HEK293 (cell line): ENCODE data around the gene PRICKLE3.

Experiments
- IKZF3 ChIP-seq: fragments of 450-650 bp; IDR thresholded peaks from 2 replicates; pipeline ENCODE4 v1.5.0; 2018; ENCODE audit warnings: missing biosample characterization, mild to moderate bottlenecking, missing genetic modification characterization, moderate library complexity
- OVOL3 ChIP-seq: fragments of 450-650 bp; formaldehyde crosslinking; IDR thresholded peaks from 2 replicates; pipeline ENCODE4 v1.5.1; 2016; ENCODE audit warnings: missing biosample characterization, missing genetic modification characterization
- ZBTB7A ChIP-seq: fragments of 450-650 bp; formaldehyde crosslinking; IDR thresholded peaks from 2 replicates; pipeline ENCODE4 v1.5.1; 2016; ENCODE audit warnings: low read depth, missing biosample characterization, missing genetic modification characterization
- ZFP69B ChIP-seq: fragments of 450-650 bp; formaldehyde crosslinking; IDR thresholded peaks from 2 replicates; pipeline ENCODE4 v1.5.1; 2016; ENCODE audit warnings: missing biosample characterization, missing genetic modification characterization
- ZNF366 ChIP-seq: fragments of 450-650 bp; formaldehyde crosslinking; conservative IDR thresholded peaks from 2 replicates; pipeline ENCODE4 v1.5.1; 2016; ENCODE audit warnings: missing biosample characterization, missing genetic modification characterization
- ZNF433 ChIP-seq: fragments of 450-650 bp; formaldehyde crosslinking; IDR thresholded peaks from 2 replicates; pipeline ENCODE4 v1.5.1; 2016; ENCODE audit warnings: missing biosample characterization, missing genetic modification characterization, low read depth
- ZNF626 ChIP-seq: fragments of 450-650 bp; sonication (Bioruptor Pico); formaldehyde crosslinking; IDR thresholded peaks from 2 replicates; pipeline ENCODE4 v1.5.1; 2018; ENCODE audit warnings: missing biosample characterization, missing genetic modification characterization, inconsistent platforms
- ZNF654 ChIP-seq: fragments of 450-650 bp; formaldehyde crosslinking; IDR thresholded peaks from 2 replicates; pipeline ENCODE4 v1.5.1; 2016; ENCODE audit warnings: low read depth, missing biosample characterization, missing genetic modification characterization
- ZNF768 ChIP-seq: fragments of 450-650 bp; formaldehyde crosslinking; IDR thresholded peaks from 2 replicates; pipeline ENCODE4 v1.5.1; 2018; ENCODE audit warnings: missing biosample characterization, mild to moderate bottlenecking, missing genetic modification characterization
- TF ChIP-seq, protein P1 (sequence below): fragments of 450-650 bp; formaldehyde crosslinking; IDR thresholded peaks from 2 replicates; pipeline ENCODE4 v1.5.1; 2016; ENCODE audit warnings: missing biosample characterization, missing genetic modification characterization
- TF ChIP-seq, protein P2 (sequence below): fragments of 450-650 bp; formaldehyde crosslinking; IDR thresholded peaks from 2 replicates; pipeline ENCODE4 v1.5.1; 2017; ENCODE audit warnings: missing biosample characterization, missing genetic modification characterization
- TF ChIP-seq, protein P3 (sequence below): fragments of 450-650 bp; formaldehyde crosslinking; IDR thresholded peaks from 2 replicates; pipeline ENCODE4 v1.5.1; 2016; ENCODE audit warnings: missing biosample characterization, missing genetic modification characterization
- TF ChIP-seq, protein P4 (sequence below): fragments of 450-650 bp; formaldehyde crosslinking; IDR thresholded peaks from 2 replicates; pipeline ENCODE4 v1.5.1; 2016; ENCODE audit warnings: missing biosample characterization, missing genetic modification characterization, borderline replicate concordance
- TF ChIP-seq, protein P5 (sequence below): fragments of 450-650 bp; formaldehyde crosslinking; IDR thresholded peaks from 2 replicates; pipeline ENCODE4 v1.5.1; 2016; ENCODE audit warnings: missing biosample characterization, missing genetic modification characterization
- TF ChIP-seq, protein P6 (sequence below): fragments of 450-650 bp; formaldehyde crosslinking; IDR thresholded peaks from 2 replicates; pipeline ENCODE4 v1.5.1; 2017; ENCODE audit warnings: missing biosample characterization, missing genetic modification characterization
- TF ChIP-seq, protein P7 (sequence below): fragments of 450-650 bp; formaldehyde crosslinking; IDR thresholded peaks from 2 replicates; pipeline ENCODE4 v1.5.1; 2016; ENCODE audit warnings: missing biosample characterization, missing genetic modification characterization
- TF ChIP-seq, protein P8 (sequence below): fragments of 450-650 bp; formaldehyde crosslinking; IDR thresholded peaks from 2 replicates; pipeline ENCODE4 v1.5.1; 2016; ENCODE audit warnings: missing biosample characterization, missing genetic modification characterization

PRICKLE3 gene

DNA sequence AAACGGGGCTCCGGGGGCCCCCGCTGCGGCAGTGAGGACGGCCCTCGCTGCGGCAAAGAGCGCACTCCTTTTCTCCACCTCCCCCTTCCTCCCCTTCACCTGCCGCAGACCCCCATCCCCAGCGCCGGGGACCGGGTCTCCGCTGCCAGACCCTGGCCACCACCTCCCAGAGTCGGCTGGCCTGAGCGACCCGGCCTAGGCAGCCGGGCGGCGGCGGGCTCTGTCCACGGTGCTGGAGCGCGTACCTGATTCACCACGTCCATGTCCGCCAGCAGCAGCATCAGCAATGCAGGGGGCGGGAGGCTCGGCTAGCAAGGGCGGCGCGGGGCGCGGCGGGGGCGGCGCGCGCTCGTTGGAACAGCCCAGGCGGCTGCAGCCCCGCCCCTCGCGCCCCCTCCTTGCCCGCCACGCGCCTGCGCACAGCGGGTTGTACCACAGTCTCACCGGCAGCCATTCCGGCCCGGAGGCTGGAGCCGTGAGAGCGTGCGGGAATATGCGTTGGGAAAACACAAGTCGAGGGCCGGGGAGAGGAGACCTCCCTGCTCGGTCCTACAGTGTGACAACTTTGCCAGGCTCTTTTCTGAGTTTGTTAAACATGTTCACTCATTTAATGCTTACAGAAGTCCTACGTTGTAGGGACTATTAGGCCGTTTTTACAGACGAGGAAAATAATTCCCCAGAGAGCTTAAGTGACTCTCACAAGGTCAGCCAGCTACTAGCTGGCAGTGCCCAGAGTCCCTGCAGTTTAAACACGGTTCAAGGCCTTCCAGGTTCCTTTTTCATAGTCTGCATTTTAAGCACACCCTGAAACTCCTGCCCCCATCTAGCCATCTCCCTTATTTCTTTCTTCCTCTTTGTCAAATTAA, 14.0 kb upstream of the PRICKLE3 start, which contains the start of gene SYP (continued):
- TF ChIP-seq, protein P1, sequence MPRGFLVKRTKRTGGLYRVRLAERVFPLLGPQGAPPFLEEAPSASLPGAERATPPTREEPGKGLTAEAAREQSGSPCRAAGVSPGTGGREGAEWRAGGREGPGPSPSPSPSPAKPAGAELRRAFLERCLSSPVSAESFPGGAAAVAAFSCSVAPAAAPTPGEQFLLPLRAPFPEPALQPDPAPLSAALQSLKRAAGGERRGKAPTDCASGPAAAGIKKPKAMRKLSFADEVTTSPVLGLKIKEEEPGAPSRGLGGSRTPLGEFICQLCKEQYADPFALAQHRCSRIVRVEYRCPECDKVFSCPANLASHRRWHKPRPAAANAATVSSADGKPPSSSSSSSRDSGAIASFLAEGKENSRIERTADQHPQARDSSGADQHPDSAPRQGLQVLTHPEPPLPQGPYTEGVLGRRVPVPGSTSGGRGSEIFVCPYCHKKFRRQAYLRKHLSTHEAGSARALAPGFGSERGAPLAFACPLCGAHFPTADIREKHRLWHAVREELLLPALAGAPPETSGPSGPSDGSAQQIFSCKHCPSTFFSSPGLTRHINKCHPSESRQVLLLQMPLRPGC (tag by site-specific recombination) = no peak
- TF ChIP-seq, protein P2, sequence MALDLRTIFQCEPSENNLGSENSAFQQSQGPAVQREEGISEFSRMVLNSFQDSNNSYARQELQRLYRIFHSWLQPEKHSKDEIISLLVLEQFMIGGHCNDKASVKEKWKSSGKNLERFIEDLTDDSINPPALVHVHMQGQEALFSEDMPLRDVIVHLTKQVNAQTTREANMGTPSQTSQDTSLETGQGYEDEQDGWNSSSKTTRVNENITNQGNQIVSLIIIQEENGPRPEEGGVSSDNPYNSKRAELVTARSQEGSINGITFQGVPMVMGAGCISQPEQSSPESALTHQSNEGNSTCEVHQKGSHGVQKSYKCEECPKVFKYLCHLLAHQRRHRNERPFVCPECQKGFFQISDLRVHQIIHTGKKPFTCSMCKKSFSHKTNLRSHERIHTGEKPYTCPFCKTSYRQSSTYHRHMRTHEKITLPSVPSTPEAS (tag by site-specific recombination) = peak; percentile 60
- no peak for TF ChIP-seq ZNF433 (tag by site-specific recombination)
- no peak for TF ChIP-seq ZNF366 (tag by site-specific recombination)
- TF ChIP-seq, protein P3, sequence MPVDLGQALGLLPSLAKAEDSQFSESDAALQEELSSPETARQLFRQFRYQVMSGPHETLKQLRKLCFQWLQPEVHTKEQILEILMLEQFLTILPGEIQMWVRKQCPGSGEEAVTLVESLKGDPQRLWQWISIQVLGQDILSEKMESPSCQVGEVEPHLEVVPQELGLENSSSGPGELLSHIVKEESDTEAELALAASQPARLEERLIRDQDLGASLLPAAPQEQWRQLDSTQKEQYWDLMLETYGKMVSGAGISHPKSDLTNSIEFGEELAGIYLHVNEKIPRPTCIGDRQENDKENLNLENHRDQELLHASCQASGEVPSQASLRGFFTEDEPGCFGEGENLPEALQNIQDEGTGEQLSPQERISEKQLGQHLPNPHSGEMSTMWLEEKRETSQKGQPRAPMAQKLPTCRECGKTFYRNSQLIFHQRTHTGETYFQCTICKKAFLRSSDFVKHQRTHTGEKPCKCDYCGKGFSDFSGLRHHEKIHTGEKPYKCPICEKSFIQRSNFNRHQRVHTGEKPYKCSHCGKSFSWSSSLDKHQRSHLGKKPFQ (tag by site-specific recombination) = no peak
- TF ChIP-seq, protein P4, sequence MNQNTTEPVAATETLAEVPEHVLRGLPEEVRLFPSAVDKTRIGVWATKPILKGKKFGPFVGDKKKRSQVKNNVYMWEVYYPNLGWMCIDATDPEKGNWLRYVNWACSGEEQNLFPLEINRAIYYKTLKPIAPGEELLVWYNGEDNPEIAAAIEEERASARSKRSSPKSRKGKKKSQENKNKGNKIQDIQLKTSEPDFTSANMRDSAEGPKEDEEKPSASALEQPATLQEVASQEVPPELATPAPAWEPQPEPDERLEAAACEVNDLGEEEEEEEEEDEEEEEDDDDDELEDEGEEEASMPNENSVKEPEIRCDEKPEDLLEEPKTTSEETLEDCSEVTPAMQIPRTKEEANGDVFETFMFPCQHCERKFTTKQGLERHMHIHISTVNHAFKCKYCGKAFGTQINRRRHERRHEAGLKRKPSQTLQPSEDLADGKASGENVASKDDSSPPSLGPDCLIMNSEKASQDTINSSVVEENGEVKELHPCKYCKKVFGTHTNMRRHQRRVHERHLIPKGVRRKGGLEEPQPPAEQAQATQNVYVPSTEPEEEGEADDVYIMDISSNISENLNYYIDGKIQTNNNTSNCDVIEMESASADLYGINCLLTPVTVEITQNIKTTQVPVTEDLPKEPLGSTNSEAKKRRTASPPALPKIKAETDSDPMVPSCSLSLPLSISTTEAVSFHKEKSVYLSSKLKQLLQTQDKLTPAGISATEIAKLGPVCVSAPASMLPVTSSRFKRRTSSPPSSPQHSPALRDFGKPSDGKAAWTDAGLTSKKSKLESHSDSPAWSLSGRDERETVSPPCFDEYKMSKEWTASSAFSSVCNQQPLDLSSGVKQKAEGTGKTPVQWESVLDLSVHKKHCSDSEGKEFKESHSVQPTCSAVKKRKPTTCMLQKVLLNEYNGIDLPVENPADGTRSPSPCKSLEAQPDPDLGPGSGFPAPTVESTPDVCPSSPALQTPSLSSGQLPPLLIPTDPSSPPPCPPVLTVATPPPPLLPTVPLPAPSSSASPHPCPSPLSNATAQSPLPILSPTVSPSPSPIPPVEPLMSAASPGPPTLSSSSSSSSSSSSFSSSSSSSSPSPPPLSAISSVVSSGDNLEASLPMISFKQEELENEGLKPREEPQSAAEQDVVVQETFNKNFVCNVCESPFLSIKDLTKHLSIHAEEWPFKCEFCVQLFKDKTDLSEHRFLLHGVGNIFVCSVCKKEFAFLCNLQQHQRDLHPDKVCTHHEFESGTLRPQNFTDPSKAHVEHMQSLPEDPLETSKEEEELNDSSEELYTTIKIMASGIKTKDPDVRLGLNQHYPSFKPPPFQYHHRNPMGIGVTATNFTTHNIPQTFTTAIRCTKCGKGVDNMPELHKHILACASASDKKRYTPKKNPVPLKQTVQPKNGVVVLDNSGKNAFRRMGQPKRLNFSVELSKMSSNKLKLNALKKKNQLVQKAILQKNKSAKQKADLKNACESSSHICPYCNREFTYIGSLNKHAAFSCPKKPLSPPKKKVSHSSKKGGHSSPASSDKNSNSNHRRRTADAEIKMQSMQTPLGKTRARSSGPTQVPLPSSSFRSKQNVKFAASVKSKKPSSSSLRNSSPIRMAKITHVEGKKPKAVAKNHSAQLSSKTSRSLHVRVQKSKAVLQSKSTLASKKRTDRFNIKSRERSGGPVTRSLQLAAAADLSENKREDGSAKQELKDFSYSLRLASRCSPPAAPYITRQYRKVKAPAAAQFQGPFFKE (tag by site-specific recombination) = no peak
- TF ChIP-seq ZNF654 = no peak
- TF ChIP-seq, protein P5, sequence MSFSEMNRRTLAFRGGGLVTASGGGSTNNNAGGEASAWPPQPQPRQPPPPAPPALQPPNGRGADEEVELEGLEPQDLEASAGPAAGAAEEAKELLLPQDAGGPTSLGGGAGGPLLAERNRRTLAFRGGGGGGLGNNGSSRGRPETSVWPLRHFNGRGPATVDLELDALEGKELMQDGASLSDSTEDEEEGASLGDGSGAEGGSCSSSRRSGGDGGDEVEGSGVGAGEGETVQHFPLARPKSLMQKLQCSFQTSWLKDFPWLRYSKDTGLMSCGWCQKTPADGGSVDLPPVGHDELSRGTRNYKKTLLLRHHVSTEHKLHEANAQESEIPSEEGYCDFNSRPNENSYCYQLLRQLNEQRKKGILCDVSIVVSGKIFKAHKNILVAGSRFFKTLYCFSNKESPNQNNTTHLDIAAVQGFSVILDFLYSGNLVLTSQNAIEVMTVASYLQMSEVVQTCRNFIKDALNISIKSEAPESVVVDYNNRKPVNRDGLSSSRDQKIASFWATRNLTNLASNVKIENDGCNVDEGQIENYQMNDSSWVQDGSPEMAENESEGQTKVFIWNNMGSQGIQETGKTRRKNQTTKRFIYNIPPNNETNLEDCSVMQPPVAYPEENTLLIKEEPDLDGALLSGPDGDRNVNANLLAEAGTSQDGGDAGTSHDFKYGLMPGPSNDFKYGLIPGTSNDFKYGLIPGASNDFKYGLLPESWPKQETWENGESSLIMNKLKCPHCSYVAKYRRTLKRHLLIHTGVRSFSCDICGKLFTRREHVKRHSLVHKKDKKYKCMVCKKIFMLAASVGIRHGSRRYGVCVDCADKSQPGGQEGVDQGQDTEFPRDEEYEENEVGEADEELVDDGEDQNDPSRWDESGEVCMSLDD (tag by site-specific recombination) = peak; percentile 30; the same call in 1 of the 2 replicates
- TF ChIP-seq, protein P6, sequence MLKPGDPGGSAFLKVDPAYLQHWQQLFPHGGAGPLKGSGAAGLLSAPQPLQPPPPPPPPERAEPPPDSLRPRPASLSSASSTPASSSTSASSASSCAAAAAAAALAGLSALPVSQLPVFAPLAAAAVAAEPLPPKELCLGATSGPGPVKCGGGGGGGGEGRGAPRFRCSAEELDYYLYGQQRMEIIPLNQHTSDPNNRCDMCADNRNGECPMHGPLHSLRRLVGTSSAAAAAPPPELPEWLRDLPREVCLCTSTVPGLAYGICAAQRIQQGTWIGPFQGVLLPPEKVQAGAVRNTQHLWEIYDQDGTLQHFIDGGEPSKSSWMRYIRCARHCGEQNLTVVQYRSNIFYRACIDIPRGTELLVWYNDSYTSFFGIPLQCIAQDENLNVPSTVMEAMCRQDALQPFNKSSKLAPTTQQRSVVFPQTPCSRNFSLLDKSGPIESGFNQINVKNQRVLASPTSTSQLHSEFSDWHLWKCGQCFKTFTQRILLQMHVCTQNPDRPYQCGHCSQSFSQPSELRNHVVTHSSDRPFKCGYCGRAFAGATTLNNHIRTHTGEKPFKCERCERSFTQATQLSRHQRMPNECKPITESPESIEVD = no peak
- no peak for TF ChIP-seq ZNF768 (tag by site-specific recombination)
- TF ChIP-seq, protein P7, sequence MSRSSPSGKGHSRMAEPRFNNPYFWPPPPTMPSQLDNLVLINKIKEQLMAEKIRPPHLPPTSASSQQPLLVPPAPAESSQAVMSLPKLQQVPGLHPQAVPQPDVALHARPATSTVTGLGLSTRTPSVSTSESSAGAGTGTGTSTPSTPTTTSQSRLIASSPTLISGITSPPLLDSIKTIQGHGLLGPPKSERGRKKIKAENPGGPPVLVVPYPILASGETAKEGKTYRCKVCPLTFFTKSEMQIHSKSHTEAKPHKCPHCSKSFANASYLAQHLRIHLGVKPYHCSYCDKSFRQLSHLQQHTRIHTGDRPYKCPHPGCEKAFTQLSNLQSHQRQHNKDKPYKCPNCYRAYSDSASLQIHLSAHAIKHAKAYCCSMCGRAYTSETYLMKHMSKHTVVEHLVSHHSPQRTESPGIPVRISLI (tag by site-specific recombination) = no peak
- peak; percentile 91 for TF ChIP-seq IKZF3 (tag by site-specific recombination)
- no peak for TF ChIP-seq ZNF626
- TF ChIP-seq, protein P8, sequence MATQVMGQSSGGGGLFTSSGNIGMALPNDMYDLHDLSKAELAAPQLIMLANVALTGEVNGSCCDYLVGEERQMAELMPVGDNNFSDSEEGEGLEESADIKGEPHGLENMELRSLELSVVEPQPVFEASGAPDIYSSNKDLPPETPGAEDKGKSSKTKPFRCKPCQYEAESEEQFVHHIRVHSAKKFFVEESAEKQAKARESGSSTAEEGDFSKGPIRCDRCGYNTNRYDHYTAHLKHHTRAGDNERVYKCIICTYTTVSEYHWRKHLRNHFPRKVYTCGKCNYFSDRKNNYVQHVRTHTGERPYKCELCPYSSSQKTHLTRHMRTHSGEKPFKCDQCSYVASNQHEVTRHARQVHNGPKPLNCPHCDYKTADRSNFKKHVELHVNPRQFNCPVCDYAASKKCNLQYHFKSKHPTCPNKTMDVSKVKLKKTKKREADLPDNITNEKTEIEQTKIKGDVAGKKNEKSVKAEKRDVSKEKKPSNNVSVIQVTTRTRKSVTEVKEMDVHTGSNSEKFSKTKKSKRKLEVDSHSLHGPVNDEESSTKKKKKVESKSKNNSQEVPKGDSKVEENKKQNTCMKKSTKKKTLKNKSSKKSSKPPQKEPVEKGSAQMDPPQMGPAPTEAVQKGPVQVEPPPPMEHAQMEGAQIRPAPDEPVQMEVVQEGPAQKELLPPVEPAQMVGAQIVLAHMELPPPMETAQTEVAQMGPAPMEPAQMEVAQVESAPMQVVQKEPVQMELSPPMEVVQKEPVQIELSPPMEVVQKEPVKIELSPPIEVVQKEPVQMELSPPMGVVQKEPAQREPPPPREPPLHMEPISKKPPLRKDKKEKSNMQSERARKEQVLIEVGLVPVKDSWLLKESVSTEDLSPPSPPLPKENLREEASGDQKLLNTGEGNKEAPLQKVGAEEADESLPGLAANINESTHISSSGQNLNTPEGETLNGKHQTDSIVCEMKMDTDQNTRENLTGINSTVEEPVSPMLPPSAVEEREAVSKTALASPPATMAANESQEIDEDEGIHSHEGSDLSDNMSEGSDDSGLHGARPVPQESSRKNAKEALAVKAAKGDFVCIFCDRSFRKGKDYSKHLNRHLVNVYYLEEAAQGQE (tag by site-specific recombination) = peak; percentile 98
- TF ChIP-seq ZFP69B (tag by site-specific recombination) = no peak
- TF ChIP-seq ZBTB7A = no peak
- no peak for TF ChIP-seq OVOL3 (tag by site-specific recombination)
